ENCODE data around the gene KRT12. TPM values are rescaled to one million over a fixed set of nuclear protein-coding genes. Genes with fewer than 3 reads are reported as not detected.

KRT12 gene
- total RNA-seq, 1 experiment from 2014 or later = not detected

DNA sequence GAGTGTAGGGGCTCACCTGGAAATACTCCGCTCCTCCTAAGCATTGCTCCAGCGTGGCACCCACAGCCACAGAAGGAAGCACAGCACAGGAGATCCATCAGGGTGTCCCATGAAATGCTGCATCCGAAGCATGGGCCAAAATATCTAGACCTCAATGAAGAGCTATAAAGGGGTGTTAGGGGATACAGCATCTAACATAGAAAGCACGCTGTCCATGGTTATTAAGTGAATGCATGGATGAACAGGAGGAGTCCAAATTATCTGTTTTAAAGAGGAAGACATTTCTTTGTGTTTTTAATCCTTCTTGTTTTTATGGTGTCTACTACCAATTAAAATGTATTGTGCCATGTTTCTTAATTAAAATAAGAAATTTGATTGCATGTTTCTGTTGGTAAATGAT, 39.6 kb upstream of the KRT12 start:
- no TSS peak for BruUV-seq (replicated peaks)
- no peaks in the 10 kb centered on the region for H3K9me3 Mint-ChIP-seq (ENCODE audit: unreplicated experiment)
- no peak overlapping the region for H3K4me3 Mint-ChIP-seq (ENCODE audit: unreplicated experiment)
- H3K4me3 ChIP-seq (ENCODE audit: low read depth, low read length) = no peak overlapping the region
- H3K27me3 ChIP-seq (replicated peaks; ENCODE audit: control insufficient read depth, insufficient read depth, low read length) = no peaks in the 10 kb centered on the region
- peaks cover 5% of the 10 kb centered on the region for H3K36me3 Mint-ChIP-seq (ENCODE audit: insufficient read depth, unreplicated experiment)
- H3K9me3 ChIP-seq = no peaks in the 10 kb centered on the region
- no peak for DNase-seq
- POLR2A ChIA-PET = interaction anchor here (0.6 kb wide), 1 partner anchor 627 kb away, joined by 3 read pairs; no protein-coding TSS in a partner anchor
- no peak for TF ChIP-seq CTCF (IDR thresholded peaks at IDR 0.05; ENCODE audit: insufficient read depth in 1 of 2, low read depth in 1 of 2, low read length in 1 of 2, severe bottlenecking in 1 of 2, unreplicated experiment in 1 of 2)
- intact Hi-C loops (cut with micrococcal nuclease; ENCODE audit: unreplicated experiment) = loop anchor here (5.0 kb wide), 1 partner anchor 616 kb away; no protein-coding TSS in a partner anchor
- H3K27me3 Mint-ChIP-seq (ENCODE audit: insufficient read depth, unreplicated experiment) = no peaks in the 10 kb centered on the region
- peaks cover 55% of the 10 kb centered on the region for H3K4me1 Mint-ChIP-seq (ENCODE audit: low read depth, unreplicated experiment)
- CTCF ChIA-PET = no interaction called here
- H3K27ac Mint-ChIP-seq (ENCODE audit: unreplicated experiment) = no peak overlapping the region
- H3K4me1 ChIP-seq = peaks cover 57% of the 10 kb centered on the region
- no peaks in the 10 kb centered on the region for H3K36me3 ChIP-seq (ENCODE audit: control insufficient read depth, insufficient read depth, low read length)

GRCh38 chr17:40905370-40905769, 38.3 kb upstream of the KRT12 start:
- H3K27me3 Mint-ChIP-seq (ENCODE audit: insufficient read depth, unreplicated experiment) = no peaks in the 10 kb centered on the region
- BruUV-seq (replicated peaks) = no TSS peak
- no peak for TF ChIP-seq CTCF (IDR thresholded peaks at IDR 0.05; ENCODE audit: insufficient read depth in 1 of 2, low read depth in 1 of 2, low read length in 1 of 2, severe bottlenecking in 1 of 2, unreplicated experiment in 1 of 2)
- H3K36me3 Mint-ChIP-seq (ENCODE audit: insufficient read depth, unreplicated experiment) = peaks cover 5% of the 10 kb centered on the region
- no peak for DNase-seq
- Histone ChIP-seq H3K36me3 (ENCODE audit: control insufficient read depth, insufficient read depth, low read length) (no peaks in the 10 kb centered on the region), H3K4me3 (ENCODE audit: low read depth, low read length) (no peak overlapping the region), H3K27me3 (replicated peaks; ENCODE audit: control insufficient read depth, insufficient read depth, low read length) (no peaks in the 10 kb centered on the region), H3K4me1 (peaks cover 61% of the 10 kb centered on the region), H3K9me3 (no peaks in the 10 kb centered on the region)
- H3K4me1 Mint-ChIP-seq (ENCODE audit: low read depth, unreplicated experiment) = peaks cover 60% of the 10 kb centered on the region
- intact Hi-C loops (cut with micrococcal nuclease; ENCODE audit: unreplicated experiment) = loop anchor here (5.0 kb wide), 1 partner anchor 617 kb away; no protein-coding TSS in a partner anchor
- peak overlapping the region; percentile 95 for H3K27ac Mint-ChIP-seq (ENCODE audit: unreplicated experiment)
- CTCF ChIA-PET = interaction anchor here (1.3 kb wide), 1 partner anchor 758 kb away, joined by 3 read pairs; no protein-coding TSS in a partner anchor
- POLR2A ChIA-PET = interaction anchor here (0.5 kb wide), 1 partner anchor 583 kb away, joined by 3 read pairs; no protein-coding TSS in a partner anchor
- H3K9me3 Mint-ChIP-seq (ENCODE audit: unreplicated experiment) = no peaks in the 10 kb centered on the region
- H3K4me3 Mint-ChIP-seq (ENCODE audit: unreplicated experiment) = no peak overlapping the region

GRCh38 chr17:40903129-40903847, 36.3 kb upstream of the KRT12 start:
- BruUV-seq (replicated peaks) = TSS peak; percentile 62
- Mint-ChIP-seq H3K27ac (ENCODE audit: unreplicated experiment) (peak overlapping the region; percentile 95), H3K9me3 (ENCODE audit: unreplicated experiment) (no peaks in the 10 kb centered on the region), H3K4me1 (ENCODE audit: low read depth, unreplicated experiment) (peaks cover 43% of the 10 kb centered on the region), H3K27me3 (ENCODE audit: insufficient read depth, unreplicated experiment) (no peaks in the 10 kb centered on the region), H3K4me3 (ENCODE audit: unreplicated experiment) (peak overlapping the region; percentile 65), H3K36me3 (ENCODE audit: insufficient read depth, unreplicated experiment) (peaks cover 5% of the 10 kb centered on the region)
- ChIA-PET CTCF (interaction anchor here (0.6 to 1.8 kb wide), 3 partner anchors 292 to 762 kb away, joined by 3 to 8 read pairs (median 5); no protein-coding TSS in a partner anchor), POLR2A (interaction anchor here (0.6 to 0.8 kb wide), 2 partner anchors 625 to 786 kb away, joined by 3 to 5 read pairs; partner anchors contain the start of gene KRT19)
- TF ChIP-seq CTCF (IDR thresholded peaks at IDR 0.05; ENCODE audit: insufficient read depth in 1 of 2, low read depth in 1 of 2, low read length in 1 of 2, severe bottlenecking in 1 of 2, unreplicated experiment in 1 of 2) = no peak
- Histone ChIP-seq H3K4me3 (ENCODE audit: low read depth, low read length) (no peak overlapping the region), H3K9me3 (no peaks in the 10 kb centered on the region), H3K27me3 (replicated peaks; ENCODE audit: control insufficient read depth, insufficient read depth, low read length) (no peaks in the 10 kb centered on the region), H3K4me1 (peaks cover 51% of the 10 kb centered on the region), H3K36me3 (ENCODE audit: control insufficient read depth, insufficient read depth, low read length) (no peaks in the 10 kb centered on the region)
- peak; percentile 69 to 70 for DNase-seq
- intact Hi-C loops (cut with micrococcal nuclease; ENCODE audit: unreplicated experiment) = loop anchor here (1.0 to 5.0 kb wide), 2 partner anchors 46 to 764 kb away; no protein-coding TSS in a partner anchor
